Epithelial cell of proximal tubule (primary cell): ENCODE results near the gene CLDN14. TPM values are rescaled to one million over a fixed set of nuclear protein-coding genes. Genes with fewer than 3 reads are reported as not detected.

Experiments used
- DNase-seq: peaks from one replicate; pipeline ENCODE4 v3.0.0-alpha.2; 2011; ENCODE audit warnings: low read depth
- H3K4me3 ChIP-seq: 2 replicates; pipeline ENCODE4 v1.5.1; 2011; ENCODE audit warnings: low read depth, mild to moderate bottlenecking, low read length
- CTCF ChIP-seq: conservative IDR thresholded peaks from 2 replicates; pipeline ENCODE4 v1.5.1; 2012; ENCODE audit warnings: low read depth, mild to moderate bottlenecking, low read length
- total RNA-seq: library from RNA; depleted of rRNA; stranded (reverse); fragments of >200 nt; gene quantifications from 2 replicates; pipeline ENCODE4 v1.2.3, GENCODE V29; 2015

Gene CLDN14
- total RNA-seq, 1 donor from 2014 or later, result 5.1 TPM

- DNase-seq, result no peak
- H3K4me3 ChIP-seq, result no peak overlapping the region
- TF ChIP-seq CTCF, result no peak
These were observed 25.2 kb downstream of the CLDN14 start for GRCh38 chr21:36454706-36455105.

- TF ChIP-seq CTCF, result no peak
- no peak for DNase-seq
- H3K4me3 ChIP-seq, result no peak overlapping the region
These were observed 25.8 kb downstream of the CLDN14 start for GRCh38 chr21:36454093-36454531.

GRCh38 chr21:36452281-36452825, 27.6 kb downstream of the CLDN14 start:
- no peak for TF ChIP-seq CTCF
- no peak overlapping the region for H3K4me3 ChIP-seq
- DNase-seq, result no peak

- H3K4me3 ChIP-seq, result no peak overlapping the region
- DNase-seq, result no peak
- no peak for TF ChIP-seq CTCF
These were observed 28.4 kb downstream of the CLDN14 start for GRCh38 chr21:36451506-36451905.

GRCh38 chr21:36450511-36450910, 29.4 kb downstream of the CLDN14 start:
- no peak for TF ChIP-seq CTCF
- no peak for DNase-seq
- H3K4me3 ChIP-seq, result no peak overlapping the region

- DNase-seq, result no peak
- no peak overlapping the region for H3K4me3 ChIP-seq
- TF ChIP-seq CTCF, result no peak
These were observed 33.6 kb downstream of the CLDN14 start for GRCh38 chr21:36446301-36446700.

GRCh38 chr21:36441715-36442114, 38.2 kb downstream of the CLDN14 start:
- no peak for TF ChIP-seq CTCF
- H3K4me3 ChIP-seq, result no peak overlapping the region
- DNase-seq, result no peak
